Ascending aorta (tissue), 2 donors: ENCODE data around the gene MEMO1. TPM values are rescaled to one million over a fixed set of nuclear protein-coding genes. Genes with fewer than 3 reads are reported as not detected.
"Not testable (repeated sequence)": the region's sequence is repeated elsewhere in the genome, so short reads cannot be mapped to it uniquely, and the experiment has no call there.

Experiments
- DNase-seq, 2 donors: peaks; one replicate each; pipeline ENCODE4 v3.0.0-alpha.2; 2019; ENCODE audit warnings: low spot score in 2 of 2
- H3K27ac ChIP-seq, 2 donors: fragments of 200-600 bp; sonication (generic); one replicate each; pipeline ENCODE4 v1.5.1; 2016 to 2017; ENCODE audit warnings: mild to moderate bottlenecking in 1 of 2
- H3K27me3 ChIP-seq: fragments of 200-600 bp; sonication (generic); one replicate; pipeline ENCODE4 v1.5.1; 2017
- H3K36me3 ChIP-seq, 2 donors: fragments of 200-600 bp; sonication (generic); one replicate each; pipeline ENCODE4 v1.5.1; 2016
- H3K4me1 ChIP-seq, 2 donors: fragments of 200-600 bp; sonication (generic); one replicate each; pipeline ENCODE4 v1.5.1; 2016 to 2017; ENCODE audit warnings: mild to moderate bottlenecking in 1 of 2
- H3K4me3 ChIP-seq, 2 donors: fragments of 200-600 bp; sonication (generic); one replicate each; pipeline ENCODE4 v1.5.1; 2016 to 2017; ENCODE audit warnings: mild to moderate bottlenecking in 1 of 2
- H3K9me3 ChIP-seq, 2 donors: fragments of 200-600 bp; sonication (generic); one replicate each; pipeline ENCODE4 v1.5.1; 2016
- intact Hi-C: fragments of 100-400 bp; cut with DNase I; formaldehyde crosslinking; loops from one replicate; pipeline ENCODE4 v1.15.1; 2023
- total RNA-seq: library from RNA; depleted of rRNA; stranded (reverse); fragments of >200 nt; gene quantifications from one replicate; pipeline ENCODE4 v1.1.0, GENCODE V29; 2016
- TF ChIP-seq, protein P1 (sequence below), 3 experiments: fragments of 200-600 bp in 2 of 3; fragments of 450-650 bp in 1 of 3; sonication (generic) in 2 of 3; IDR thresholded peaks; one replicate each; pipeline ENCODE4 v1.5.1; 2016 to 2019; ENCODE audit warnings: antibody characterized with exemption in 3 of 3, mild to moderate bottlenecking in 1 of 3, moderate library complexity in 1 of 3

The MEMO1 gene
- total RNA-seq, 1 donor from 2014 or later = 4.6 TPM

DNA sequence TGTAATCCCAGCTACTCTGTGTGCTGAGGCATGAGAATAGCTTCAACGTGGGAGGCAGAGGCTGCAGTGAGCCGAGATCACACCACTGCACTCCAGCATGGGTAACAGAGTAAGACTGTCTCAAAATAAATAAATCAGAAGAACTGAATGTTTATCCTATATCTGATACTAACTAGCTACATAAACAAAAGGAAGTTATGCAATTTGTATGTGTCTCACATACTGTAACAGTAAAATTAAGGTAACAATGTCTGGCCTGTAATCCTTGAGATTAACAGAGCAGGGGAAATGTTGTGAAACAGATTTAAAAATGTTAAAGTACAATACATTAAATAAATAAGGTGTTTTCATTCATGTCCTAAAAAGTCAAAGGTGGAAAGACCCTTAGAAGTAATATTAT, 150.8 kb downstream of the MEMO1 start:
- no peak overlapping the region for H3K4me3 ChIP-seq
- no peaks in the 10 kb centered on the region for H3K9me3 ChIP-seq
- no peak for DNase-seq
- intact Hi-C loops = no loop called here
- TF ChIP-seq, protein P1, sequence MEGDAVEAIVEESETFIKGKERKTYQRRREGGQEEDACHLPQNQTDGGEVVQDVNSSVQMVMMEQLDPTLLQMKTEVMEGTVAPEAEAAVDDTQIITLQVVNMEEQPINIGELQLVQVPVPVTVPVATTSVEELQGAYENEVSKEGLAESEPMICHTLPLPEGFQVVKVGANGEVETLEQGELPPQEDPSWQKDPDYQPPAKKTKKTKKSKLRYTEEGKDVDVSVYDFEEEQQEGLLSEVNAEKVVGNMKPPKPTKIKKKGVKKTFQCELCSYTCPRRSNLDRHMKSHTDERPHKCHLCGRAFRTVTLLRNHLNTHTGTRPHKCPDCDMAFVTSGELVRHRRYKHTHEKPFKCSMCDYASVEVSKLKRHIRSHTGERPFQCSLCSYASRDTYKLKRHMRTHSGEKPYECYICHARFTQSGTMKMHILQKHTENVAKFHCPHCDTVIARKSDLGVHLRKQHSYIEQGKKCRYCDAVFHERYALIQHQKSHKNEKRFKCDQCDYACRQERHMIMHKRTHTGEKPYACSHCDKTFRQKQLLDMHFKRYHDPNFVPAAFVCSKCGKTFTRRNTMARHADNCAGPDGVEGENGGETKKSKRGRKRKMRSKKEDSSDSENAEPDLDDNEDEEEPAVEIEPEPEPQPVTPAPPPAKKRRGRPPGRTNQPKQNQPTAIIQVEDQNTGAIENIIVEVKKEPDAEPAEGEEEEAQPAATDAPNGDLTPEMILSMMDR (IDR thresholded peaks at IDR 0.05) = no peak
- no peak overlapping the region for H3K27ac ChIP-seq
- no peaks in the 10 kb centered on the region for H3K4me1 ChIP-seq
- no peaks in the 10 kb centered on the region for H3K27me3 ChIP-seq
- H3K36me3 ChIP-seq = no peaks in the 10 kb centered on the region

DNA sequence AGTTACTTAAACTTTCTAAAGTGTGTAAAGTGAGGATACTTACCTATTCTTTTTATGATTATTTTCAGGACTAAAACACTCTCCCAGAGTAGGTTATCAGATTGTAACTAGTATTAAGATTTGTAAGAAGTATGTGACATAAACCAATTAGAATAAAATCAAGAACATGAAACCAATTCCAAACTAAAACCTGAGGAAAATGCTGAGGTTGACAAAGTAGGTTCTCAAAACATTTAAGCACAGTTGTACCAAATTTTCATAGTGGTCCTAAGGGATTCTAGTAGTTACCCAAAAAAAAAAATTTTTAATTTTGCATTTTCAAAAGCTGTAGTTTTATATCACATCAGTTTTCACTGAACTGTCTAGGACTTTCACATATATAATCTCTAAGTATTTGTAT, 157.3 kb downstream of the MEMO1 start:
- DNase-seq = no peak
- TF ChIP-seq, protein P1 (IDR thresholded peaks at IDR 0.05) = no peak
- no peaks in the 10 kb centered on the region for H3K9me3 ChIP-seq
- H3K27ac ChIP-seq = no peak overlapping the region
- no peaks in the 10 kb centered on the region for H3K4me1 ChIP-seq
- H3K36me3 ChIP-seq = no peaks in the 10 kb centered on the region
- no peaks in the 10 kb centered on the region for H3K27me3 ChIP-seq
- intact Hi-C loops = no loop called here
- no peak overlapping the region for H3K4me3 ChIP-seq

DNA sequence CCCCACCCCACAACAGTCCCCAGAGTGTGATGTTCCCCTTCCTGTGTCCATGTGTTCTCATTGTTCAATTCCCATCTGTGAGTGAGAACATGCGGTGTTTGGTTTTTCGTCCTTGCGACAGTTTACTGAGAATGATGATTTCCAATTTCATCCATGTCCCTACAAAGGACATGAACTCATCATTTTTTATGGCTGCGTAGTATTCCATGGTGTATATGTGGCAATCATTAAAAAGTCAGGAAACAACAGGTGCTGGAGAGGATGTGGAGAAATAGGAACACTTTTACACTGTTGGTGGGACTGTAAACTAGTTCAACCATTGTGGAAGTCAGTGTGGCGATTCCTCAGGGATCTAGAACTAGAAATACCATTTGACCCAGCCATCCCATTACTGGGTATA, 168.7 kb downstream of the MEMO1 start:
- H3K27me3 ChIP-seq, DNase-seq, H3K27ac ChIP-seq, intact Hi-C loops, H3K36me3 ChIP-seq, H3K9me3 ChIP-seq, H3K4me1 ChIP-seq, H3K4me3 ChIP-seq: not testable (repeated sequence)

- Histone ChIP-seq H3K4me3 (no peak overlapping the region), H3K9me3 (no peaks in the 10 kb centered on the region), H3K36me3 (no peaks in the 10 kb centered on the region), H3K27me3 (no peaks in the 10 kb centered on the region), H3K27ac (no peak overlapping the region), H3K4me1 (no peaks in the 10 kb centered on the region)
- TF ChIP-seq, protein P1 (IDR thresholded peaks at IDR 0.05) = no peak
- DNase-seq = no peak
- intact Hi-C loops = no loop called here
These were observed 175.4 kb downstream of the MEMO1 start for GRCh38 chr2:31835450-31835849.

GRCh38 chr2:31832363-31832762, 178.4 kb downstream of the MEMO1 start:
- TF ChIP-seq, protein P1 (IDR thresholded peaks at IDR 0.05) = no peak
- Histone ChIP-seq H3K27ac (no peak overlapping the region), H3K4me1 (no peaks in the 10 kb centered on the region), H3K36me3 (no peaks in the 10 kb centered on the region), H3K9me3 (peaks cover 0 to 2% of the 10 kb centered on the region in 2 donors), H3K27me3 (no peaks in the 10 kb centered on the region), H3K4me3 (no peak overlapping the region)
- DNase-seq = no peak
- intact Hi-C loops = no loop called here

DNA sequence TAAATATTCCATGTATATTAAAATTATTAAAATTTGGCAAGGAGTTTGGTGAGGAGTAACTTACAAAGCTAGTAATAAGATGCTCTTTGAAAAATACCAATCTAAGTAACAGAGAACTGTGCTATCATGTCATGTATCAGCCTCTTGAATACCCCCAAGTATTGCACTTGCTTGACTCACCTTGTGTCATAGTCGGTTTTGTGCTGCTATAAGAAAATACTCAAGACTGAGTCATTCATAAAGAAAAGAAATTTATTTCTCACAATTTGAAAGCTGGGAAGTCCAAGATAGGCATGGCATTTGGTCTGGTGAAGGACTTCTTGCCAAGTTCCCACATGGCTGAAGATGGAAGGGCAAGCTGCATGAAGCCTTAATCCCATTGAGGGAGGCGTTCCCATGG, 179.2 kb downstream of the MEMO1 start:
- no peak for DNase-seq
- no peaks in the 10 kb centered on the region for H3K4me1 ChIP-seq
- TF ChIP-seq, protein P1 (IDR thresholded peaks at IDR 0.05) = no peak

More for the DNA sequence above, 179.2 kb downstream of the MEMO1 start:
- H3K4me3 ChIP-seq = no peak overlapping the region
- no peaks in the 10 kb centered on the region for H3K36me3 ChIP-seq
- no peak overlapping the region for H3K27ac ChIP-seq
- H3K9me3 ChIP-seq = peaks cover 0 to 7% of the 10 kb centered on the region in 2 donors
- intact Hi-C loops = no loop called here
- no peaks in the 10 kb centered on the region for H3K27me3 ChIP-seq
